IPS-18c (cell line): ENCODE data around the gene TCERG1L.

ENCODE experiments used
- H3K4me3 ChIP-seq: 2 replicates; pipeline ENCODE4 v1.7.0; 2013; ENCODE audit warnings: low read depth, mild to moderate bottlenecking, low read length, moderate library complexity; ENCODE audit not compliant: insufficient read depth
- H3K9me3 ChIP-seq: one replicate; pipeline ENCODE4 v1.6.1; 2013; ENCODE audit warnings: mild to moderate bottlenecking, low read length, moderate library complexity; ENCODE audit not compliant: control insufficient read depth, insufficient read depth

Gene TCERG1L

DNA sequence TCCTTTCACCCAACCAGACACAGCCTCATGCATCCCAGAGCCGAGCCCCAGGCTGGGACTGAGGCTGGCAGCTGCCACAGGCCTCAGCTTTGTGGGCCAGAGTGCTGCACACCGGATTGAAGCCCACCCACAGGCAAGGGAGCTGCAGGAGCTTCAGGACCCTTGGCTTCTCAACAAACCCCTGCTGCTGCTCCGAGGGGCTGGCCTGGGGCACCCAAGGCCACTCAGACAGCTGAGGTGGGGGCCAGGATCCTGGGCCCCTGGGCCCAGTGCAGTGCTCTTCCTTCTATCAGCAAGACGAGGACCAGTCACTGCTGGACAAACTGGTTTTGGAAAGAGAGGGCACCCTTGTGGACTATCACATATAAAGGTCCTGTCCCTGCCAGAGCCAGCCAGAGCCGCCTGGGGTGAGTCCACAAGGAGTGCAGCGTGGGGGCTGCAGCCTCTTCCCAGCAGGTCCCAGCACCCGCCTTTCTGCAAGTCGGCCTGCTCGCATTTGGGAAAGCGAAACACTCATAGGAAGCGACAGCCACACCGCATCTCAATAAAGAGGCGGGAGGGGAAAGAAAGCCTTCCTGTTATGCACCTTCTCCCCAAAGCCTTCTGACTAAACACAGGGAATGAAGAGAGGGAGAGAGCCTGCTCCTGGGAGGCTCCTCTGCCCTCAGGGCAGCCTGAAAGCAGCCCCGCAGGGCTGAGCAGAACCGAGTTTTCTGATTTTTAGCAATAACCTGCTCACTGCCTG is 9.5 kb upstream of the TCERG1L start:
- peaks cover 20% of the 10 kb centered on the region for H3K9me3 ChIP-seq
- no peak overlapping the region for H3K4me3 ChIP-seq

DNA sequence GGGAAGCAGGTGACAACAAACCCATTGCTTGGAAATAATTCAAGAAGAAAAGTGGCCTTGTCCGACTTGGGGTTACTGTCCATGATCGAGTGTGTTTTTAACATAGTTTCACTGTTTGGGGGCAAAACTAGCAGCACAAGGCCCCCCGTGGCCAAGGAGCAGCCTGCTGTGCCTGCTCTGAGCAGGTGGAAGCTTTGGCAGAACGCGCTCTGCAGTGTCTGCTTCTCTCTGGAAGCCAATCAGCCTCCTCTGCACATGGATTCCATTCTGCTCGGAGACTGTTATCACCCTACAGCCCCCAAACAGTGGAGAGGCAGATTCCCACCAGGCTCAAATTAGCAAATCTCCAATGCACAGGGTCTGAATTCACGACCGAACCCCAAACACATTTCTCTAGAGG is 7.3 kb upstream of the TCERG1L start:
- Histone ChIP-seq H3K9me3 (peaks cover 22% of the 10 kb centered on the region), H3K4me3 (no peak overlapping the region)

GRCh38 chr10:131318291-131318690 is 6.8 kb upstream of the TCERG1L start:
- peaks cover 23% of the 10 kb centered on the region for H3K9me3 ChIP-seq
- H3K4me3 ChIP-seq, result no peak overlapping the region

DNA sequence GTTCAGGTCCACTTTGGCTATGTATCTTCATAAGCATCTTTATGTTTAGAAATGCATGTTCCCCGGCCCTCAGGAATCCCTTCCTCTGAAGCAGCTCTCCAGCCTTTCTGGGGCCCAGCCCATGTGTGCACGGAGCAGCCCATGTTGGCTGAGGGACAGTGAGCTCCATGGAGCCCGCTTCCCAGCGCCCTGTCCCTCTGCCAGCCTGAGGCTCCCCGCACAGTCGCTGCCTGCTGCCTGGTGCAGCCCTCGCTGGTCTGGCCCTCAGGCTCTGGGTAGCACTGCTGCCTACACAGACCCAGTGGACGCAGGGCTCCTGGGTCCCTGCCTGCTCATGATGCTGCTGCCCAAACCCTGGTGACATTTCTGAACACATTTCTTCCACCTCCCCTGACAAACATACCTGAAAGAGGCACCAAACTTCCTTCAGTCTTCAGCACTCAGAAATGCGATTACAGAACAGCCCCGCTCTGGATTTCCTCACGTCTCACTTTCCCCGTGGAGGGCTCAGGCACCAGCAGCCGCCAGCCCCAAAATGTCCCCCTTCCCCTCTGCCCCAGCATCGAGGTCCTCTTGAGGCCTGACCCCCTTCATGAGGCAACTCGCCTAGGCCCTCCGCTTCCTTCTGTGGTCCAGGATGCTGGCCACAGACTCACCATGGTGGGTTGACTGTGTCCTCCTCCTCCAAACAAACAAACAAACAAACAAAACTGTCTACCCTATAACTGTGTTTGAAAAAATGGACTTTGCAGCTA is 5.0 kb upstream of the TCERG1L start:
- H3K4me3 ChIP-seq, result no peak overlapping the region
- peaks cover 20% of the 10 kb centered on the region for H3K9me3 ChIP-seq

DNA sequence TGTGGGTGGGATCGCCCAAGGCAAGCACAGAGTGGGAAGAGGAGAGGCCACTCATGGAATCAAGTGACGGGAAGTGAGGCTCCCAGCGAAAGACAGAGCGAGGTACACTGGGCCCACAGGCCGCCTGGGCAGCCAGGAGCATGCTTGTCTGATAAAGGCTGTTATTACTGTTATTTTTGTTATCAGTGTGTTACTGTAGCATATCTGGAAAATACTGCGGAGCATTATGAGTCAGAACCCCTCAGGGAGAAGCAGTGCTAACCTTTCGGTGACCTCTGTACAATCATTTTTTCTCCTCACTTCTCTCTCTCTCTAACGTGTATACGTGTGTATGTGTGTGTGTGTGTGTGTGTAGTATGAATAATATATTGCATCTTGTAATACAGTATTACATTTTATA is 3.8 kb upstream of the TCERG1L start:
- no peak overlapping the region for H3K4me3 ChIP-seq
- H3K9me3 ChIP-seq, result peaks cover 19% of the 10 kb centered on the region

GRCh38 chr10:131314799-131315198 is 3.3 kb upstream of the TCERG1L start:
- peaks cover 17% of the 10 kb centered on the region for H3K9me3 ChIP-seq
- H3K4me3 ChIP-seq, result no peak overlapping the region

GRCh38 chr10:131314148-131314547 is 2.6 kb upstream of the TCERG1L start:
- H3K9me3 ChIP-seq, result peaks cover 15% of the 10 kb centered on the region

GRCh38 chr10:131313377-131313776 is 1.9 kb upstream of the TCERG1L start:
- Histone ChIP-seq H3K9me3 (peaks cover 9% of the 10 kb centered on the region), H3K4me3 (no peak overlapping the region)

More at GRCh38 chr10:131314148-131314547, 2.6 kb upstream of the TCERG1L start:
- no peak overlapping the region for H3K4me3 ChIP-seq

GRCh38 chr10:131312478-131312836 is 936 bp upstream of the TCERG1L start:
- H3K4me3 ChIP-seq, result peak overlapping the region; percentile 50
- peaks cover 6% of the 10 kb centered on the region for H3K9me3 ChIP-seq

DNA sequence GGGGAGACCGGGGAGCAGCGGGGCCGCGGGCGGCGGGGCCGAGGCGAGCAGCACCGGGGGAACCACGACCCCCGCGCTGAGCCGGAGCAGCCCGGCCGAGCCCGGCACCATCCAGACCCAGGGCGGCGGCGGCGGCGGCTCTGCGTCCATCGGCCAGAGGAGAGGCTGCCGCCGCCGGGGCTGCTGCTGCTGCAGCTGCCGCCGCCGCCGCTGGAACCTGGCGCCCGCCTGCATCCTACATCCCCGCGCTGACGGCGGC is 190 bp downstream of the TCERG1L start:
- Histone ChIP-seq H3K4me3 (peak overlapping the region; percentile 43; the same call in 1 of the 2 replicates), H3K9me3 (peaks cover 6% of the 10 kb centered on the region)

GRCh38 chr10:131310551-131311401 is 745 bp downstream of the TCERG1L start:
- H3K9me3 ChIP-seq, result peaks cover 2% of the 10 kb centered on the region
- H3K4me3 ChIP-seq, result peak overlapping the region; percentile 43; the same call in 1 of the 2 replicates

DNA sequence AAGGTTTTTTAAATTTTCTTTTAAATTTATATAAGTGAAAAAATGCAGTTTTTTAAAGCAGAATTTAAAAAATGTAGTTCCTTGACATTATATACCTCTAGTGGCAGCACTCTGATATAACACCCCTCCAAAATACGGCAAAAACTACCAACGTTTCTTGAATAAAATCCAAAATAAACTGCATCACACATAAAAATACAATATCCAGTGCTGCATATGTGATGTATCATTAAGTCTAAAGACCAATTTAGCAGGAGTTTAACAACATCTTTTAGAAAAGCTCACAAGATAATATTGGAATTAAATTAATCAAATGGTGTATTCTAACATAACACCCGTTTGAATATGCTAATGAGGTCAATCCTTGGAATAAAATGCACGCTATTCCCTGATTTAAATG is 1.4 kb downstream of the TCERG1L start:
- Histone ChIP-seq H3K4me3 (peak overlapping the region; percentile 43; the same call in 1 of the 2 replicates), H3K9me3 (peaks cover 5% of the 10 kb centered on the region)

- H3K4me3 ChIP-seq, result no peak overlapping the region
- peaks cover 10% of the 10 kb centered on the region for H3K9me3 ChIP-seq
These were observed 11.0 kb downstream of the TCERG1L start for GRCh38 chr10:131300508-131300907.

GRCh38 chr10:131290781-131291180 is 20.7 kb downstream of the TCERG1L start:
- Histone ChIP-seq H3K4me3 (no peak overlapping the region), H3K9me3 (peaks cover 7% of the 10 kb centered on the region)

- H3K4me3 ChIP-seq, result no peak overlapping the region
- peaks cover 10% of the 10 kb centered on the region for H3K9me3 ChIP-seq
These were observed 22.9 kb downstream of the TCERG1L start for GRCh38 chr10:131288648-131289047.

GRCh38 chr10:131282961-131283360 is 28.6 kb downstream of the TCERG1L start:
- H3K9me3 ChIP-seq, result peaks cover 7% of the 10 kb centered on the region
- no peak overlapping the region for H3K4me3 ChIP-seq

DNA sequence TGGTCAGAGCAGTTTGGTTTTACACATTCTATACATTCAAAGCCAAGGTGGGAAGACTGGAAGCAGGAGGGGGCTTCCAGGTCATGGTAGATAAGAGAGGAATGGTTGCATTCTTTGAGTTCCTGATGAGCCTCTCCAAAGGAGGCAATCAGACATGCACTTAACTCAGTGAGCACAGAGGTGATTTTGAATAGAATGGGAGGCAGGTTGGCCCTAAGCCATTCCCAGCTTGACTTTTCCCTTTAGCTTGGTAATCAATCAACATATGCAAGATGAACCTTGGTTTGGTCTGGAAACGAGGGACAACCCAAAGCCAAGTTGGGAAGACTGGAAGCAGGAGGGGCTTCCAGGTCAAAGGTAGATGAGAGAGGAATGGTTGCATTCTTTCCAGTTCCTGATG is 31.4 kb downstream of the TCERG1L start:
- H3K4me3 ChIP-seq, result no peak overlapping the region
- H3K9me3 ChIP-seq, result peaks cover 6% of the 10 kb centered on the region

- Histone ChIP-seq H3K9me3 (peaks cover 7% of the 10 kb centered on the region), H3K4me3 (no peak overlapping the region)
These were observed 32.0 kb downstream of the TCERG1L start for GRCh38 chr10:131279516-131279915.
